WTC11 (cell line): ENCODE results near the gene PFDN1. TPM values are rescaled to one million over a fixed set of nuclear protein-coding genes. Genes with fewer than 3 reads are reported as not detected.

Experiments used
- ATAC-seq: fragments of 200-7000 bp; cut with Tn5 transposase; 2 replicates; pipeline ENCODE4 v1.10.0; 2021; ENCODE audit warnings: mild to moderate bottlenecking, moderate library complexity
- CTCF ChIA-PET: fragments of 300-600 bp; sonication (Branson Sonifier 250); formaldehyde crosslinking; loops from one replicate; lab custom pipeline; 2021; ENCODE audit warnings: antibody characterized with exemption; lab: Charles Lee
- POLR2A ChIA-PET: fragments of 350-600 bp; sonication (Branson Sonifier 250); formaldehyde crosslinking; loops from one replicate; lab custom pipeline; 2021; ENCODE audit warnings: antibody characterized with exemption; lab: Charles Lee
- DNase-seq: peaks from one replicate; pipeline ENCODE4 v3.0.0; 2021; ENCODE audit warnings: low spot score
- H3K27ac Mint-ChIP-seq: 2 replicates; pipeline ENCODE4 v1.8.0; 2021; ENCODE audit warnings: mixed read lengths
- H3K27me3 Mint-ChIP-seq: 2 replicates; pipeline ENCODE4 v1.8.0; 2021; ENCODE audit warnings: low read depth, mild to moderate bottlenecking, moderate library complexity, mixed read lengths
- H3K36me3 Mint-ChIP-seq: 2 replicates; pipeline ENCODE4 v1.8.0; 2021; ENCODE audit warnings: mixed read lengths
- H3K4me1 Mint-ChIP-seq: 2 replicates; pipeline ENCODE4 v1.8.0; 2022; ENCODE audit warnings: mixed read lengths
- H3K4me3 Mint-ChIP-seq: 2 replicates; pipeline ENCODE4 v1.8.0; 2021; ENCODE audit warnings: mild to moderate bottlenecking, moderate library complexity, mixed read lengths
- H3K9me3 Mint-ChIP-seq: 2 replicates; pipeline ENCODE4 v1.8.0; 2021; ENCODE audit warnings: mixed read lengths
- CREM ChIP-seq: sonication (generic); formaldehyde crosslinking; IDR thresholded peaks from 2 replicates; pipeline ENCODE4 v1.8.1; 2022; ENCODE audit warnings: mild to moderate bottlenecking, missing genetic modification reagents, moderate library complexity
- ETV6 ChIP-seq: sonication (generic); formaldehyde crosslinking; IDR thresholded peaks from 2 replicates; pipeline ENCODE4 v1.8.1; 2022; ENCODE audit warnings: mild to moderate bottlenecking, missing genetic modification reagents
- GTF2I ChIP-seq: fragments of 250-450 bp; sonication (Bioruptor Pico); conservative IDR thresholded peaks from 2 replicates; pipeline ENCODE4 v1.4.0; 2021; ENCODE audit warnings: mild to moderate bottlenecking
- JUN ChIP-seq: sonication (generic); formaldehyde crosslinking; IDR thresholded peaks from 2 replicates; pipeline ENCODE4 v1.8.0; 2023; ENCODE audit warnings: mild to moderate bottlenecking, missing genetic modification reagents
- MXD4 ChIP-seq: fragments of 250-450 bp; sonication (Bioruptor Pico); IDR thresholded peaks from 2 replicates; pipeline ENCODE4 v1.8.0; 2021; ENCODE audit warnings: mild to moderate bottlenecking, moderate library complexity, borderline replicate concordance
- NR2C2 ChIP-seq: sonication (generic); formaldehyde crosslinking; IDR thresholded peaks from 2 replicates; pipeline ENCODE4 v1.8.0; 2022; ENCODE audit warnings: mild to moderate bottlenecking, missing genetic modification reagents
- NR3C1 ChIP-seq: sonication (generic); formaldehyde crosslinking; conservative IDR thresholded peaks from 2 replicates; pipeline ENCODE4 v1.8.1; 2023; ENCODE audit warnings: low read depth, mild to moderate bottlenecking, missing genetic modification reagents
- OVOL2 ChIP-seq: fragments of 250-450 bp; sonication (Bioruptor Pico); IDR thresholded peaks from 2 replicates; pipeline ENCODE4 v1.9.0; 2021; ENCODE audit warnings: mild to moderate bottlenecking, borderline replicate concordance
- PRDM15 ChIP-seq: sonication (generic); formaldehyde crosslinking; IDR thresholded peaks from 2 replicates; pipeline ENCODE4 v1.8.0; 2022; ENCODE audit warnings: missing genetic modification reagents
- RELA ChIP-seq: sonication (generic); formaldehyde crosslinking; IDR thresholded peaks from 2 replicates; pipeline ENCODE4 v1.8.1; 2022; ENCODE audit warnings: missing genetic modification reagents, mild to moderate bottlenecking, borderline replicate concordance
- TEAD1 ChIP-seq: sonication (generic); formaldehyde crosslinking; IDR thresholded peaks from 2 replicates; pipeline ENCODE4 v1.8.0; 2022; ENCODE audit warnings: mild to moderate bottlenecking, missing genetic modification reagents
- ZBTB21 ChIP-seq: sonication (generic); formaldehyde crosslinking; IDR thresholded peaks from 2 replicates; pipeline ENCODE4 v1.8.1; 2023; ENCODE audit warnings: mild to moderate bottlenecking, missing genetic modification reagents, borderline replicate concordance
- ZNF317 ChIP-seq: sonication (generic); formaldehyde crosslinking; IDR thresholded peaks from 2 replicates; pipeline ENCODE4 v1.8.1; 2023; ENCODE audit warnings: low read depth, mild to moderate bottlenecking, moderate library complexity, missing genetic modification reagents, borderline replicate concordance
- total RNA-seq: library from RNA; stranded (reverse); gene quantifications from 3 replicates; pipeline ENCODE4 v1.2.3, GENCODE V29; 2021
- TF ChIP-seq, protein P1 (sequence below): sonication (generic); formaldehyde crosslinking; IDR thresholded peaks from 2 replicates; pipeline ENCODE4 v1.8.1; 2023; ENCODE audit warnings: mild to moderate bottlenecking, moderate library complexity, missing genetic modification reagents
- TF ChIP-seq, protein P2 (sequence below): fragments of 200-600 bp; IDR thresholded peaks from 2 replicates; pipeline ENCODE4 v1.8.0; 2022; ENCODE audit warnings: antibody characterized with exemption

PFDN1 gene
- total RNA-seq, 1 experiment from 2014 or later: 44.1 TPM

- TF ChIP-seq, protein P1, sequence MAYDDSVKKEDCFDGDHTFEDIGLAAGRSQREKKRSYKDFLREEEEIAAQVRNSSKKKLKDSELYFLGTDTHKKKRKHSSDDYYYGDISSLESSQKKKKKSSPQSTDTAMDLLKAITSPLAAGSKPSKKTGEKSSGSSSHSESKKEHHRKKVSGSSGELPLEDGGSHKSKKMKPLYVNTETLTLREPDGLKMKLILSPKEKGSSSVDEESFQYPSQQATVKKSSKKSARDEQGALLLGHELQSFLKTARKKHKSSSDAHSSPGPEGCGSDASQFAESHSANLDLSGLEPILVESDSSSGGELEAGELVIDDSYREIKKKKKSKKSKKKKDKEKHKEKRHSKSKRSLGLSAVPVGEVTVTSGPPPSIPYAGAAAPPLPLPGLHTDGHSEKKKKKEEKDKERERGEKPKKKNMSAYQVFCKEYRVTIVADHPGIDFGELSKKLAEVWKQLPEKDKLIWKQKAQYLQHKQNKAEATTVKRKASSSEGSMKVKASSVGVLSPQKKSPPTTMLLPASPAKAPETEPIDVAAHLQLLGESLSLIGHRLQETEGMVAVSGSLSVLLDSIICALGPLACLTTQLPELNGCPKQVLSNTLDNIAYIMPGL (CRISPR knock-in tag): no peak
- TF ChIP-seq, protein P2, sequence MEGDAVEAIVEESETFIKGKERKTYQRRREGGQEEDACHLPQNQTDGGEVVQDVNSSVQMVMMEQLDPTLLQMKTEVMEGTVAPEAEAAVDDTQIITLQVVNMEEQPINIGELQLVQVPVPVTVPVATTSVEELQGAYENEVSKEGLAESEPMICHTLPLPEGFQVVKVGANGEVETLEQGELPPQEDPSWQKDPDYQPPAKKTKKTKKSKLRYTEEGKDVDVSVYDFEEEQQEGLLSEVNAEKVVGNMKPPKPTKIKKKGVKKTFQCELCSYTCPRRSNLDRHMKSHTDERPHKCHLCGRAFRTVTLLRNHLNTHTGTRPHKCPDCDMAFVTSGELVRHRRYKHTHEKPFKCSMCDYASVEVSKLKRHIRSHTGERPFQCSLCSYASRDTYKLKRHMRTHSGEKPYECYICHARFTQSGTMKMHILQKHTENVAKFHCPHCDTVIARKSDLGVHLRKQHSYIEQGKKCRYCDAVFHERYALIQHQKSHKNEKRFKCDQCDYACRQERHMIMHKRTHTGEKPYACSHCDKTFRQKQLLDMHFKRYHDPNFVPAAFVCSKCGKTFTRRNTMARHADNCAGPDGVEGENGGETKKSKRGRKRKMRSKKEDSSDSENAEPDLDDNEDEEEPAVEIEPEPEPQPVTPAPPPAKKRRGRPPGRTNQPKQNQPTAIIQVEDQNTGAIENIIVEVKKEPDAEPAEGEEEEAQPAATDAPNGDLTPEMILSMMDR: no peak
These were observed 40.7 kb downstream of the PFDN1 start (continued) for GRCh38 chr5:140262221-140262620.

- ChIA-PET CTCF (interaction anchor here (1.0 to 4.8 kb wide), 7 partner anchors 17 to 102 kb away, joined by 3 to 34 read pairs (median 8); partner anchors contain the start of gene HBEGF), POLR2A (no interaction called here)
- Mint-ChIP-seq H3K36me3 (peaks cover 8% of the 10 kb centered on the region; the same call in 1 of the 2 replicates), H3K27me3 (no peaks in the 10 kb centered on the region), H3K9me3 (peaks cover 4% of the 10 kb centered on the region), H3K27ac (no peak overlapping the region), H3K4me3 (no peak overlapping the region), H3K4me1 (peaks cover 22% of the 10 kb centered on the region)
- no peak for ATAC-seq
- TF ChIP-seq JUN (CRISPR knock-in tag) (no peak), MXD4 (CRISPR knock-in tag) (no peak), TEAD1 (CRISPR knock-in tag) (no peak), PRDM15 (no peak), NR2C2 (CRISPR knock-in tag) (no peak), ETV6 (no peak), NR3C1 (no peak), RELA (CRISPR knock-in tag) (no peak), CREM (no peak)
- no peak for DNase-seq
These were observed 41.3 kb downstream of the PFDN1 start for GRCh38 chr5:140261403-140262171.

GRCh38 chr5:140260089-140260656 is 42.7 kb downstream of the PFDN1 start:
- peaks cover 14% of the 10 kb centered on the region for H3K4me1 Mint-ChIP-seq
- DNase-seq (no peak), ATAC-seq (no peak)
- 0 out of 2 replicates have a peak, but pooled peaks have one; percentile 21 for TF ChIP-seq GTF2I (CRISPR knock-in tag)
- no peak for TF ChIP-seq ZBTB21 (CRISPR knock-in tag)
- TF ChIP-seq OVOL2 (CRISPR knock-in tag): no peak
- TF ChIP-seq ZNF317: no peak
- TF ChIP-seq, all 79 proteins: peak for 1
- Mint-ChIP-seq H3K27me3 (no peaks in the 10 kb centered on the region), H3K27ac (no peak overlapping the region), H3K4me3 (no peak overlapping the region), H3K36me3 (peaks cover 8% of the 10 kb centered on the region; the same call in 1 of the 2 replicates), H3K9me3 (peaks cover 4% of the 10 kb centered on the region)
- POLR2A ChIA-PET: interaction anchor here (0.6 kb wide), 1 partner anchor 16 kb away, joined by 3 read pairs; no protein-coding TSS in a partner anchor
- CTCF ChIA-PET: interaction anchor here (1.3 to 4.8 kb wide), 4 partner anchors 15 to 103 kb away, joined by 8 to 34 read pairs (median 18); partner anchors contain the start of gene HBEGF
